Inferior parietal cortex (tissue), 1 donor: ENCODE data around the gene UBTD1.
"Not testable (repeated sequence)": the region's sequence is repeated elsewhere in the genome, so short reads cannot be mapped to it uniquely, and the experiment has no call there.

ENCODE experiments used
- DNase-seq: peaks from one replicate; pipeline ENCODE4 v3.0.0-alpha.2; 2016; ENCODE audit errors: extremely low spot score

UBTD1 gene

GRCh38 chr10:97515271-97515978, 16.7 kb downstream of the UBTD1 start:
- DNase-seq = no peak

GRCh38 chr10:97517096-97517750, 18.5 kb downstream of the UBTD1 start:
- no peak for DNase-seq

GRCh38 chr10:97517778-97518300, 19.1 kb downstream of the UBTD1 start:
- no peak for DNase-seq

- DNase-seq = no peak
Observed at GRCh38 chr10:97518301-97519043, 19.7 kb downstream of the UBTD1 start.

- no peak for DNase-seq
Observed at GRCh38 chr10:97519342-97519741, 20.6 kb downstream of the UBTD1 start.

- no peak for DNase-seq
Observed at GRCh38 chr10:97520520-97520919, 21.8 kb downstream of the UBTD1 start.

- no peak for DNase-seq
Observed at GRCh38 chr10:97520978-97521761, 22.4 kb downstream of the UBTD1 start.

GRCh38 chr10:97522071-97522470, 23.3 kb downstream of the UBTD1 start:
- no peak for DNase-seq

- DNase-seq = no peak
Observed at GRCh38 chr10:97522937-97523336, 24.2 kb downstream of the UBTD1 start.

- no peak for DNase-seq
Observed at GRCh38 chr10:97525086-97525485, 26.4 kb downstream of the UBTD1 start.

GRCh38 chr10:97525683-97526110, 27.0 kb downstream of the UBTD1 start:
- no peak for DNase-seq

GRCh38 chr10:97528876-97529275, 30.2 kb downstream of the UBTD1 start:
- not testable (repeated sequence) for DNase-seq

GRCh38 chr10:97529685-97530465, 31.2 kb downstream of the UBTD1 start:
- DNase-seq = no peak

- no peak for DNase-seq
Observed at GRCh38 chr10:97531401-97531986, 32.8 kb downstream of the UBTD1 start.

- no peak for DNase-seq
Observed at GRCh38 chr10:97532935-97533671, 34.4 kb downstream of the UBTD1 start.

GRCh38 chr10:97533888-97534287, 35.2 kb downstream of the UBTD1 start:
- DNase-seq = no peak

- DNase-seq = no peak
Observed at GRCh38 chr10:97534746-97535367, 36.1 kb downstream of the UBTD1 start.

- DNase-seq = no peak
Observed at GRCh38 chr10:97537186-97537869, 38.6 kb downstream of the UBTD1 start.

- DNase-seq = no peak
Observed at GRCh38 chr10:97538411-97538810, 39.7 kb downstream of the UBTD1 start.
